Measurements from ENCODE around the gene NSMCE4A. TPM values are rescaled to one million over a fixed set of nuclear protein-coding genes. Genes with fewer than 3 reads are reported as not detected.
A peak's percentile ranks its signal among the peaks of the same experiment; 100 is the strongest.
"Not testable (repeated sequence)": the region's sequence is repeated elsewhere in the genome, so short reads cannot be mapped to it uniquely, and the experiment has no call there.

Gene NSMCE4A
- total and polyA plus RNA-seq, 5 donors from 2014 or later: 42.7 to 59.7 (median 55.8) TPM

GRCh38 chr10:121926157-121926556, 48.9 kb downstream of the NSMCE4A start:
- DNase-seq: no peak
- H3K9me3 ChIP-seq (ENCODE audit: control insufficient read depth in 2 of 2, low read length in 2 of 2): no peaks in the 10 kb centered on the region
- H3K4me1 Mint-ChIP-seq: peaks cover 19 to 50% (median 29%) of the 10 kb centered on the region in 4 donors
- H3K27me3 ChIP-seq (ENCODE audit: control insufficient read depth, insufficient read depth, low read length): no peaks in the 10 kb centered on the region
- peak overlapping the region in 1 of 3 donors; percentile 94 for H3K27ac Mint-ChIP-seq
- H3K27ac ChIP-seq (ENCODE audit: insufficient read depth, low read length, poor library complexity, severe bottlenecking): no peak overlapping the region
- H3K36me3 Mint-ChIP-seq: peaks cover 7% of the 10 kb centered on the region
- peak overlapping the region; percentile 95 for H3K4me3 ChIP-seq (ENCODE audit: low read depth, low read length)
- peaks cover 3% of the 10 kb centered on the region for H3K36me3 ChIP-seq (ENCODE audit: control insufficient read depth, insufficient read depth, low read length)
- no peaks in the 10 kb centered on the region for H3K27me3 Mint-ChIP-seq
- no peak for ATAC-seq (ENCODE audit: low read depth in 2 of 2)
- H3K4me3 Mint-ChIP-seq: peak overlapping the region in 2 of 4 donors; percentile 90 to 92
- H3K4me1 ChIP-seq (ENCODE audit: control insufficient read depth, insufficient read depth, low read length, poor library complexity, severe bottlenecking): peaks cover 21% of the 10 kb centered on the region
- peaks cover 0 to 3% (median 0%) of the 10 kb centered on the region in 7 donors for H3K9me3 Mint-ChIP-seq

- no peak overlapping the region for H3K27ac Mint-ChIP-seq
- Histone ChIP-seq H3K9me3 (ENCODE audit: control insufficient read depth in 2 of 2, low read length in 2 of 2) (no peaks in the 10 kb centered on the region), H3K27ac (ENCODE audit: insufficient read depth, low read length, poor library complexity, severe bottlenecking) (no peak overlapping the region), H3K4me1 (ENCODE audit: control insufficient read depth, insufficient read depth, low read length, poor library complexity, severe bottlenecking) (peaks cover 6% of the 10 kb centered on the region), H3K27me3 (ENCODE audit: control insufficient read depth, insufficient read depth, low read length) (no peaks in the 10 kb centered on the region), H3K4me3 (ENCODE audit: low read depth, low read length) (no peak overlapping the region), H3K36me3 (ENCODE audit: control insufficient read depth, insufficient read depth, low read length) (peaks cover 8% of the 10 kb centered on the region)
- no peak for DNase-seq
- peaks cover 23% of the 10 kb centered on the region for H3K36me3 Mint-ChIP-seq
- H3K4me3 Mint-ChIP-seq: no peak overlapping the region
- peaks cover 0 to 3% (median 0%) of the 10 kb centered on the region in 7 donors for H3K9me3 Mint-ChIP-seq
- H3K4me1 Mint-ChIP-seq: peaks cover 8 to 32% (median 18%) of the 10 kb centered on the region in 4 donors
- H3K27me3 Mint-ChIP-seq: no peaks in the 10 kb centered on the region
- ATAC-seq (ENCODE audit: low read depth in 2 of 2): no peak
These were observed 53.6 kb downstream of the NSMCE4A start for GRCh38 chr10:121921238-121921931.

GRCh38 chr10:121919666-121920065, 55.4 kb downstream of the NSMCE4A start:
- DNase-seq (no peak), ATAC-seq (ENCODE audit: low read depth in 2 of 2) (no peak)
- Mint-ChIP-seq H3K27ac (no peak overlapping the region), H3K27me3 (no peaks in the 10 kb centered on the region), H3K4me3 (no peak overlapping the region), H3K36me3 (peaks cover 33% of the 10 kb centered on the region), H3K9me3 (peaks cover 0 to 3% (median 0%) of the 10 kb centered on the region in 7 donors), H3K4me1 (peaks cover 13 to 19% (median 17%) of the 10 kb centered on the region in 4 donors)
- Histone ChIP-seq H3K36me3 (ENCODE audit: control insufficient read depth, insufficient read depth, low read length) (peaks cover 10% of the 10 kb centered on the region), H3K9me3 (ENCODE audit: control insufficient read depth in 2 of 2, low read length in 2 of 2) (no peaks in the 10 kb centered on the region), H3K27ac (ENCODE audit: insufficient read depth, low read length, poor library complexity, severe bottlenecking) (no peak overlapping the region), H3K4me1 (ENCODE audit: control insufficient read depth, insufficient read depth, low read length, poor library complexity, severe bottlenecking) (no peaks in the 10 kb centered on the region), H3K27me3 (ENCODE audit: control insufficient read depth, insufficient read depth, low read length) (no peaks in the 10 kb centered on the region), H3K4me3 (ENCODE audit: low read depth, low read length) (no peak overlapping the region)

- H3K36me3 ChIP-seq (ENCODE audit: control insufficient read depth, insufficient read depth, low read length): peaks cover 12% of the 10 kb centered on the region
These were observed 56.2 kb downstream of the NSMCE4A start for GRCh38 chr10:121918800-121919199.

GRCh38 chr10:121914661-121915060, 60.4 kb downstream of the NSMCE4A start:
- H3K4me3 Mint-ChIP-seq: no peak overlapping the region
- no peaks in the 10 kb centered on the region for H3K27me3 ChIP-seq (ENCODE audit: control insufficient read depth, insufficient read depth, low read length)
- peaks cover 6 to 13% (median 11%) of the 10 kb centered on the region in 4 donors for H3K4me1 Mint-ChIP-seq
- no peak for DNase-seq
- peaks cover 20% of the 10 kb centered on the region for H3K36me3 ChIP-seq (ENCODE audit: control insufficient read depth, insufficient read depth, low read length)
- H3K36me3 Mint-ChIP-seq: peaks cover 33% of the 10 kb centered on the region
- ATAC-seq (ENCODE audit: low read depth in 2 of 2): no peak
- H3K9me3 Mint-ChIP-seq: no peaks in the 10 kb centered on the region
- H3K27me3 Mint-ChIP-seq: no peaks in the 10 kb centered on the region
- H3K4me1 ChIP-seq (ENCODE audit: control insufficient read depth, insufficient read depth, low read length, poor library complexity, severe bottlenecking): no peaks in the 10 kb centered on the region
- H3K4me3 ChIP-seq (ENCODE audit: low read depth, low read length): no peak overlapping the region
- peak overlapping the region in 1 of 3 donors; percentile 46 for H3K27ac Mint-ChIP-seq
- no peak overlapping the region for H3K27ac ChIP-seq (ENCODE audit: insufficient read depth, low read length, poor library complexity, severe bottlenecking)
- H3K9me3 ChIP-seq (ENCODE audit: control insufficient read depth in 2 of 2, low read length in 2 of 2): no peaks in the 10 kb centered on the region

More at GRCh38 chr10:121918800-121919199, 56.2 kb downstream of the NSMCE4A start:
- not testable (repeated sequence) for H3K4me3 ChIP-seq (ENCODE audit: low read depth, low read length); H3K4me1 ChIP-seq (ENCODE audit: control insufficient read depth, insufficient read depth, low read length, poor library complexity, severe bottlenecking); H3K4me3 Mint-ChIP-seq; H3K27ac ChIP-seq (ENCODE audit: insufficient read depth, low read length, poor library complexity, severe bottlenecking); ATAC-seq (ENCODE audit: low read depth in 2 of 2); H3K9me3 Mint-ChIP-seq; H3K9me3 ChIP-seq (ENCODE audit: control insufficient read depth in 2 of 2, low read length in 2 of 2); H3K27me3 Mint-ChIP-seq; H3K27me3 ChIP-seq (ENCODE audit: control insufficient read depth, insufficient read depth, low read length); DNase-seq; H3K27ac Mint-ChIP-seq
- H3K4me1 Mint-ChIP-seq: peaks cover 12 to 19% (median 16%) of the 10 kb centered on the region in 4 donors
- H3K36me3 Mint-ChIP-seq: peaks cover 37% of the 10 kb centered on the region

GRCh38 chr10:121911421-121911697, 63.7 kb downstream of the NSMCE4A start:
- Histone ChIP-seq H3K9me3 (ENCODE audit: control insufficient read depth in 2 of 2, low read length in 2 of 2) (no peaks in the 10 kb centered on the region), H3K4me1 (ENCODE audit: control insufficient read depth, insufficient read depth, low read length, poor library complexity, severe bottlenecking) (no peaks in the 10 kb centered on the region), H3K4me3 (ENCODE audit: low read depth, low read length) (no peak overlapping the region), H3K36me3 (ENCODE audit: control insufficient read depth, insufficient read depth, low read length) (peaks cover 24% of the 10 kb centered on the region), H3K27me3 (ENCODE audit: control insufficient read depth, insufficient read depth, low read length) (no peaks in the 10 kb centered on the region), H3K27ac (ENCODE audit: insufficient read depth, low read length, poor library complexity, severe bottlenecking) (no peak overlapping the region)
- Mint-ChIP-seq H3K27me3 (no peaks in the 10 kb centered on the region), H3K36me3 (peaks cover 38% of the 10 kb centered on the region), H3K9me3 (no peaks in the 10 kb centered on the region), H3K4me3 (no peak overlapping the region), H3K4me1 (peaks cover 0 to 10% (median 6%) of the 10 kb centered on the region in 4 donors), H3K27ac (no peak overlapping the region)
- no peak for ATAC-seq (ENCODE audit: low read depth in 2 of 2)
- no peak for DNase-seq

GRCh38 chr10:121910673-121911420, 64.2 kb downstream of the NSMCE4A start:
- H3K4me1 ChIP-seq (ENCODE audit: control insufficient read depth, insufficient read depth, low read length, poor library complexity, severe bottlenecking): no peaks in the 10 kb centered on the region
- no peaks in the 10 kb centered on the region for H3K27me3 Mint-ChIP-seq
- H3K4me3 Mint-ChIP-seq: no peak overlapping the region
- H3K9me3 ChIP-seq (ENCODE audit: control insufficient read depth in 2 of 2, low read length in 2 of 2): no peaks in the 10 kb centered on the region
- DNase-seq (peak in 1 of 3 donors; percentile 21), ATAC-seq (ENCODE audit: low read depth in 2 of 2) (no peak)
- H3K27me3 ChIP-seq (ENCODE audit: control insufficient read depth, insufficient read depth, low read length): no peaks in the 10 kb centered on the region
- no peak overlapping the region for H3K27ac ChIP-seq (ENCODE audit: insufficient read depth, low read length, poor library complexity, severe bottlenecking)
- peak overlapping the region in 1 of 3 donors; percentile 75 for H3K27ac Mint-ChIP-seq
- H3K36me3 Mint-ChIP-seq: peaks cover 35% of the 10 kb centered on the region
- peaks cover 24% of the 10 kb centered on the region for H3K36me3 ChIP-seq (ENCODE audit: control insufficient read depth, insufficient read depth, low read length)
- H3K4me3 ChIP-seq (ENCODE audit: low read depth, low read length): no peak overlapping the region
- H3K9me3 Mint-ChIP-seq: no peaks in the 10 kb centered on the region
- peaks cover 0 to 9% (median 5%) of the 10 kb centered on the region in 4 donors for H3K4me1 Mint-ChIP-seq
